Right kidney (tissue), 9 donors: ENCODE data around the gene BLOC1S4.
"Not testable (repeated sequence)": the region's sequence is repeated elsewhere in the genome, so short reads cannot be mapped to it uniquely, and the experiment has no call there.

Source experiments
- DNase-seq: peaks from one replicate; pipeline ENCODE4 v3.0.0-alpha.2; 2016
- long read RNA-seq, 8 donors: transcript quantifications; one replicate each; lab custom pipeline, GENCODE V29; 2026

The BLOC1S4 gene
- long read RNA-seq, donor 1, transcript BLOC1S4-201 (1 exons, 1,617 nt) = major isoform, 24 of 24 reads
- long read RNA-seq, donor 1, partial matches to known transcripts = 0 of 24 reads
- long read RNA-seq, donor 1, other reads (novel, unspliced or antisense) = 0 of 24 reads
- long read RNA-seq, donor 2, transcript BLOC1S4-201 (1 exons, 1,617 nt) = major isoform, 21 of 21 reads
- long read RNA-seq, donor 2, partial matches to known transcripts = 0 of 21 reads
- long read RNA-seq, donor 2, other reads (novel, unspliced or antisense) = 0 of 21 reads
- long read RNA-seq, donor 3, transcript BLOC1S4-201 (1 exons, 1,617 nt) = major isoform, 12 of 12 reads
- long read RNA-seq, donor 3, partial matches to known transcripts = 0 of 12 reads
- long read RNA-seq, donor 3, other reads (novel, unspliced or antisense) = 0 of 12 reads
- long read RNA-seq, donor 4, transcript BLOC1S4-201 (1 exons, 1,617 nt) = major isoform, 19 of 19 reads
- long read RNA-seq, donor 4, partial matches to known transcripts = 0 of 19 reads
- long read RNA-seq, donor 4, other reads (novel, unspliced or antisense) = 0 of 19 reads
- long read RNA-seq, donor 5, transcript BLOC1S4-201 (1 exons, 1,617 nt) = major isoform, 27 of 27 reads
- long read RNA-seq, donor 5, partial matches to known transcripts = 0 of 27 reads
- long read RNA-seq, donor 5, other reads (novel, unspliced or antisense) = 0 of 27 reads
- long read RNA-seq, donor 6, transcript BLOC1S4-201 (1 exons, 1,617 nt) = major isoform, 26 of 26 reads
- long read RNA-seq, donor 6, partial matches to known transcripts = 0 of 26 reads
- long read RNA-seq, donor 6, other reads (novel, unspliced or antisense) = 0 of 26 reads
- long read RNA-seq, donor 7, transcript BLOC1S4-201 (1 exons, 1,617 nt) = major isoform, 39 of 39 reads
- long read RNA-seq, donor 7, partial matches to known transcripts = 0 of 39 reads
- long read RNA-seq, donor 7, other reads (novel, unspliced or antisense) = 0 of 39 reads
- long read RNA-seq, donor 8, transcript BLOC1S4-201 (1 exons, 1,617 nt) = major isoform, 19 of 19 reads
- long read RNA-seq, donor 8, partial matches to known transcripts = 0 of 19 reads
- long read RNA-seq, donor 8, other reads (novel, unspliced or antisense) = 0 of 19 reads

- DNase-seq = peak; percentile 97
Measured at GRCh38 chr4:6716018-6716911, at the start of gene BLOC1S4. Gene BLOC1S4 (plus strand): TSS chr4:6716174. CDS start chr4:6716210, 36 bp downstream.

- no peak for DNase-seq
Measured at GRCh38 chr4:6668391-6668790, 47.6 kb upstream of the BLOC1S4 start.

- DNase-seq = no peak
Measured at GRCh38 chr4:6671648-6672047, 44.3 kb upstream of the BLOC1S4 start.

GRCh38 chr4:6672131-6672530 lies 43.8 kb upstream of the BLOC1S4 start:
- no peak for DNase-seq

GRCh38 chr4:6672541-6673190 lies 43.3 kb upstream of the BLOC1S4 start:
- DNase-seq = not testable (repeated sequence)

- DNase-seq = peak; percentile 35
Measured at GRCh38 chr4:6673191-6673659, 42.7 kb upstream of the BLOC1S4 start.

- peak; percentile 91 for DNase-seq
Measured at GRCh38 chr4:6673660-6674499, 42.1 kb upstream of the BLOC1S4 start.

GRCh38 chr4:6674500-6675149 lies 41.3 kb upstream of the BLOC1S4 start:
- DNase-seq = peak; percentile 80

- no peak for DNase-seq
Measured at GRCh38 chr4:6676722-6677558, 39.0 kb upstream of the BLOC1S4 start.

GRCh38 chr4:6680372-6681034 lies 35.5 kb upstream of the BLOC1S4 start:
- no peak for DNase-seq

GRCh38 chr4:6681191-6681590 lies 34.8 kb upstream of the BLOC1S4 start:
- DNase-seq = no peak

- DNase-seq = no peak
Measured at GRCh38 chr4:6682862-6683590, 32.9 kb upstream of the BLOC1S4 start.

- no peak for DNase-seq
Measured at GRCh38 chr4:6684656-6685055, 31.3 kb upstream of the BLOC1S4 start.

- no peak for DNase-seq
Measured at GRCh38 chr4:6686104-6686787, 29.7 kb upstream of the BLOC1S4 start.

GRCh38 chr4:6687947-6688878 lies 27.8 kb upstream of the BLOC1S4 start:
- DNase-seq = no peak
